HCT116 (cell line): ENCODE measurements around the gene PROSER3.

Experiments
- CBX3 ChIP-seq: IDR thresholded peaks from 2 replicates; pipeline ENCODE4 v1.6.1; 2012; ENCODE audit warnings: low read depth
- CTCF ChIP-seq, 3 experiments: fragments of 200-600 bp in 1 of 3; sonication (generic) in 1 of 3; IDR thresholded peaks in 2 of 3; conservative IDR thresholded peaks in 1 of 3; 2 replicates each; pipeline ENCODE4 v1.5.1; 2012 to 2017; ENCODE audit warnings: low read depth in 2 of 3, low read length in 2 of 3, antibody characterized with exemption in 1 of 3, borderline replicate concordance in 1 of 3, control low read depth in 1 of 3, mild to moderate bottlenecking in 1 of 3, mixed read lengths in 1 of 3, mixed run types in 1 of 3, moderate library complexity in 1 of 3; ENCODE audit not compliant: insufficient read depth in 1 of 3
- JUND ChIP-seq: IDR thresholded peaks from 2 replicates; pipeline ENCODE4 v1.6.1; 2012
- POLR2A ChIP-seq: IDR thresholded peaks from 2 replicates; pipeline ENCODE4 v1.7.0; 2011; ENCODE audit warnings: borderline replicate concordance; ENCODE audit not compliant: insufficient read depth, insufficient read length; ENCODE audit errors: extremely low read depth
- POLR2AphosphoS5 ChIP-seq: IDR thresholded peaks from 2 replicates; pipeline ENCODE4 v1.6.1; 2011; ENCODE audit warnings: mild to moderate bottlenecking, low read depth, low read length, moderate library complexity
- SIN3A ChIP-seq: IDR thresholded peaks from 2 replicates; pipeline ENCODE4 v1.6.1; 2012; ENCODE audit warnings: low read depth
- SP1 ChIP-seq: IDR thresholded peaks from 2 replicates; pipeline ENCODE4 v1.6.1; 2012; ENCODE audit warnings: low read depth
- SRF ChIP-seq: IDR thresholded peaks from 2 replicates; pipeline ENCODE4 v1.6.1; 2012; ENCODE audit warnings: low read depth
- TCF7L2 ChIP-seq: IDR thresholded peaks from 2 replicates; pipeline ENCODE4 v1.7.0; 2011; ENCODE audit warnings: borderline replicate concordance, inconsistent platforms; ENCODE audit not compliant: insufficient read depth, insufficient read length; ENCODE audit errors: extremely low read depth
- TF ChIP-seq, protein P1 (sequence below): IDR thresholded peaks from 2 replicates; pipeline ENCODE4 v1.6.1; 2012

- TF ChIP-seq POLR2AphosphoS5, result no peak
- TF ChIP-seq CTCF (IDR thresholded peaks at IDR 0.05 in 2 of 3, conservative IDR thresholded peaks at IDR 0.05 in 1 of 3; ENCODE audit: borderline replicate concordance in 1 of 3, insufficient read depth in 1 of 3, low read depth in 2 of 3, low read length in 2 of 3), result no peak
- TF ChIP-seq TCF7L2, result no peak
- no peak for TF ChIP-seq POLR2A
- no peak for TF ChIP-seq SP1
- TF ChIP-seq CBX3, result no peak
- no peak for TF ChIP-seq SRF
- no peak for TF ChIP-seq JUND
- TF ChIP-seq, protein P1, sequence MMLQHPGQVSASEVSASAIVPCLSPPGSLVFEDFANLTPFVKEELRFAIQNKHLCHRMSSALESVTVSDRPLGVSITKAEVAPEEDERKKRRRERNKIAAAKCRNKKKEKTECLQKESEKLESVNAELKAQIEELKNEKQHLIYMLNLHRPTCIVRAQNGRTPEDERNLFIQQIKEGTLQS, result no peak
- TF ChIP-seq SIN3A, result no peak
Measured at GRCh38 chr19:35813043-35813890, 55.3 kb downstream of the PROSER3 start.
